ENCODE results near the gene GLO1.

The GLO1 gene

GRCh38 chr6:38687549-38687948 is 15.4 kb downstream of the GLO1 start:
- TF ChIP-seq CTCF (IDR thresholded peaks at IDR 0.05; ENCODE audit: poor library complexity, severe bottlenecking), result no peak
- Histone ChIP-seq H3K36me3 (ENCODE audit: low read depth) (peaks cover 70% of the 10 kb centered on the region), H3K9me3 (ENCODE audit: severe bottlenecking) (no peaks in the 10 kb centered on the region), H3K27ac (ENCODE audit: poor library complexity, severe bottlenecking) (no peak overlapping the region), H3K4me3 (ENCODE audit: severe bottlenecking) (no peak overlapping the region), H3K4me1 (ENCODE audit: insufficient read depth, poor library complexity, severe bottlenecking) (no peaks in the 10 kb centered on the region), H3K27me3 (ENCODE audit: insufficient read depth, poor library complexity, severe bottlenecking) (no peaks in the 10 kb centered on the region)
- no peak for ATAC-seq (ENCODE audit: low read depth)
- no peak for DNase-seq (ENCODE audit: low spot score)

DNA sequence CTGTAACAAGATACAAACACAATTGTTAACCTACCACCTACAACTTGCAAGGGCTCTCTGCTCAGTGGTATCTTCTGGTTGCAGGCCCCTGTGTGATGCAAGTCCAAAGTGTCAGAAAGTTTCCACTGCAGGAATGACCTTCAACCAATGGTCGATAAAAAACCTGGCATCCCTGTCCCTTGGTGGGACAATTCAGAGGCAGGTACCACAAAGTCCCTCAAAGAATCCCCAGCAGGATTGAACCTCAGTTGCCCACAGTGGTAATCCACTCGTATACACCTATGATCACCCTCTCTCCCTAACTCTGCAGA is 15.9 kb downstream of the GLO1 start:
- DNase-seq (ENCODE audit: low spot score), result no peak

DNA sequence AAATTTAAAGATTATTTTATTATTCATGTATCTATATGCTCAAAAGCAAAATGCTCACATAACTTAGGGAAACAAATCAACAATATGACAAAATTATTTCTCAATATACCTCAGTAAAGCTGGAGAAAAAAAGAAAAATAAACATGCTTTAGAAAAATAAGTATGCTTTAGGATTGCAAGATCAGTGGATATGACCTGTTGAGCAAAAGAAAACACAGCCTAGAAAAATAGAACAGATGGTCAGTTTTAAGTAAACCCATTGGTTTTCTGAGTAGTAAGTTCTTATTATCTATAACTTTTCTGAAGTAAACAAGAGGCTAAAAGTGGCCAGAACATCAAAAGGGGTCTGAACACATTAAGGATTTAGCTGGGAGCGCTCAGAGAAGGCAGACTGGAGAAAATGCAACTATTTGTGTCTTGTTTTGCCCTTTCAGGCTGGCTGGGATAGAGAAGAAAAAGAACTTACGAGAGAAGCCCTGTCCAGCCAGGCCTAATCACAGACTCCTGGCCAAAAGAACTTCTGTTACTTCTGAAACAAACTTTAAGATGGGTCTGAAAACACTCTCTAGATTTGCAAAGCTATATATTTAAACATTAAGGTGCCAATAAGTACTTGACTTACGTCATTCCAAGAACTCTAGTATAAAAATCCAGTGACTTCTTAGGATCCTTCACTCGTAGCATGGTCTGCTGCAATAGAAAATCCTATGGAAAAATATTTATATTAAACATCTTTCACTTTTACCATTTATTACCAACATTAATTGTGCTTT is 16.5 kb downstream of the GLO1 start:
- no peak for ATAC-seq (ENCODE audit: low read depth)
- TF ChIP-seq CTCF (IDR thresholded peaks at IDR 0.05; ENCODE audit: poor library complexity, severe bottlenecking), result no peak
- H3K27ac ChIP-seq (ENCODE audit: poor library complexity, severe bottlenecking), result no peak overlapping the region
- no peaks in the 10 kb centered on the region for H3K9me3 ChIP-seq (ENCODE audit: severe bottlenecking)
- no peak overlapping the region for H3K4me3 ChIP-seq (ENCODE audit: severe bottlenecking)
- no peaks in the 10 kb centered on the region for H3K4me1 ChIP-seq (ENCODE audit: insufficient read depth, poor library complexity, severe bottlenecking)
- no peak for DNase-seq (ENCODE audit: low spot score)
- H3K27me3 ChIP-seq (ENCODE audit: insufficient read depth, poor library complexity, severe bottlenecking), result no peaks in the 10 kb centered on the region
- peaks cover 79% of the 10 kb centered on the region for H3K36me3 ChIP-seq (ENCODE audit: low read depth)

More for the DNA sequence above, 15.9 kb downstream of the GLO1 start:
- Histone ChIP-seq H3K4me3 (ENCODE audit: severe bottlenecking) (no peak overlapping the region), H3K36me3 (ENCODE audit: low read depth) (peaks cover 74% of the 10 kb centered on the region), H3K9me3 (ENCODE audit: severe bottlenecking) (no peaks in the 10 kb centered on the region), H3K27me3 (ENCODE audit: insufficient read depth, poor library complexity, severe bottlenecking) (no peaks in the 10 kb centered on the region), H3K4me1 (ENCODE audit: insufficient read depth, poor library complexity, severe bottlenecking) (no peaks in the 10 kb centered on the region), H3K27ac (ENCODE audit: poor library complexity, severe bottlenecking) (no peak overlapping the region)
- no peak for ATAC-seq (ENCODE audit: low read depth)
- TF ChIP-seq CTCF (IDR thresholded peaks at IDR 0.05; ENCODE audit: poor library complexity, severe bottlenecking), result no peak

DNA sequence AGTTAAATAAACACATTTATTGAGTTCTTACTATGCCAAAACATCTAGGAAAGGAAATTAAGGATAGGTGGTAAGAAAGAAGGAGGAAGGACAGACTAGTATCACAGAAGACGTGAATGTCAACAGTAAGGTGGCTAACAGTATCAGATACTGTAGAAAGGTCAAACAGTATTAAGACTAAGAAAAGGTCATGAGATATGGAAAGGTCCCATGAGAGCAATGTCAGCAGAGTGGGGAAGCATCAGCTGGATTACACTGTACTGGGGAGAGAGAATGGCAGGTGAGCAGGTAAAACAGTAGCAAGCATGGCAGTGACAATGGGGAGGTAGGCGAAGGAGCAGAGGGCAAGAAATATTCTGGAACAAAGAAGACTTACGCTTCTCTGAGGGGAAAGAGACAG is 18.0 kb downstream of the GLO1 start:
- Histone ChIP-seq H3K27ac (ENCODE audit: poor library complexity, severe bottlenecking) (no peak overlapping the region), H3K27me3 (ENCODE audit: insufficient read depth, poor library complexity, severe bottlenecking) (no peaks in the 10 kb centered on the region), H3K36me3 (ENCODE audit: low read depth) (peaks cover 82% of the 10 kb centered on the region), H3K4me3 (ENCODE audit: severe bottlenecking) (no peak overlapping the region), H3K4me1 (ENCODE audit: insufficient read depth, poor library complexity, severe bottlenecking) (no peaks in the 10 kb centered on the region), H3K9me3 (ENCODE audit: severe bottlenecking) (no peaks in the 10 kb centered on the region)
- ATAC-seq (ENCODE audit: low read depth), result no peak
- TF ChIP-seq CTCF (IDR thresholded peaks at IDR 0.05; ENCODE audit: poor library complexity, severe bottlenecking), result no peak
- no peak for DNase-seq (ENCODE audit: low spot score)

GRCh38 chr6:38684237-38684636 is 18.7 kb downstream of the GLO1 start:
- H3K36me3 ChIP-seq (ENCODE audit: low read depth), result peaks cover 86% of the 10 kb centered on the region

More at GRCh38 chr6:38684237-38684636, 18.7 kb downstream of the GLO1 start:
- Histone ChIP-seq H3K9me3 (ENCODE audit: severe bottlenecking) (no peaks in the 10 kb centered on the region), H3K4me1 (ENCODE audit: insufficient read depth, poor library complexity, severe bottlenecking) (no peaks in the 10 kb centered on the region), H3K27me3 (ENCODE audit: insufficient read depth, poor library complexity, severe bottlenecking) (no peaks in the 10 kb centered on the region), H3K27ac (ENCODE audit: poor library complexity, severe bottlenecking) (no peak overlapping the region), H3K4me3 (ENCODE audit: severe bottlenecking) (no peak overlapping the region)
- TF ChIP-seq CTCF (IDR thresholded peaks at IDR 0.05; ENCODE audit: poor library complexity, severe bottlenecking), result no peak
- ATAC-seq (ENCODE audit: low read depth) (no peak), DNase-seq (ENCODE audit: low spot score) (no peak)
